Measurements from ENCODE around the gene TULP4.
"Not testable (repeated sequence)": the region's sequence is repeated elsewhere in the genome, so short reads cannot be mapped to it uniquely, and the experiment has no call there.

Gene TULP4

DNA sequence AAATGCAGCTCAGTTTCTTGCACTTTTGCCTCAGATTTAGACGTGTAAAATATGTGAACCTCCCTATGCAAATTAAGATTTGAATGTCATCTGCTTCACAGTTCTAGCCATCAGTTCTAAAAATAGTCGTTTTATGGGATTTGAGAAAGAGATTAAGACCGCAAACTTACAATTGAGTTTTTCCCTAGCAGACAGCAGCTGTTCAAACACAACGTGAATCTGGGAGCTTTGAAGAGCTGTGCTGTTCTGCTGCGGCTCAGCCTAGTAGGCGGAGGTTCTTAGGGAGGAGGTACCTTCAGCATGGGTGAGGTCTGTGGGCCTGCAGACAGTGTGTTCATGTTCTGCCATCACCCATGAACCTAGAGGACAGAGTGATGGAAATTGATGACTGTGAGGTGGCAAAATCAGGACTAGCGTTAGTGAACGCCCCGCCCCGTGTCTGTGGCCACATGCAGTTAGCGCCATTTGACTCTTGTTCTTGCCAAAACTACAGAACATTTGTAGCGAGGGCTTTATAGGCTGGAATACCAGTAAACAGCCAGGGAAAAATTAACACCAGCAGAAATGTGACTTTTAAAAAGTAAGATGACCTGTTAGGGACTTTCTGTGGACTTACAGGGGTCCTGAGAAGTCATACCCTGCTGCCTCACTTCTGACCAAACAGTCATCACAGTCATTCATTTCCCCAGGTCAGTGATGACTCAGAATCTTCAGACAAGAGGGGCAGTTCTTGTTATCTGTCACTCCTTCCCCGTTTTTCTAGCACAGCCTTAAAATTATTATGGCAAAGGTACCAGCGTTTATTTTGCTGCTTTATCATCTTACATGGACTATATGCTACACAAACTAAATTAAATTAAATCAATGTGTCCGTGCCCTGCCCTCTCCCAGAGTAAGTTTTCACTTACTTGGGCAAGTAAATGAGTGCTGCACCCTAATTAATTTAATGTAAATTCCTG is 163.4 kb downstream of the TULP4 start:
- peak; percentile 11 for DNase-seq
- in situ Hi-C loops (cut with MboI; ENCODE audit: low pct_unique_long_range_greater_than_20kb, low sequenced_read_pairs) = no loop called here

GRCh38 chr6:158476389-158476788 is 164.1 kb downstream of the TULP4 start:
- in situ Hi-C loops (cut with MboI; ENCODE audit: low pct_unique_long_range_greater_than_20kb, low sequenced_read_pairs) = no loop called here
- no peak for DNase-seq

- DNase-seq; in situ Hi-C loops (cut with MboI; ENCODE audit: low pct_unique_long_range_greater_than_20kb, low sequenced_read_pairs): not testable (repeated sequence)
These were observed 165.5 kb downstream of the TULP4 start for GRCh38 chr6:158477722-158478121.

GRCh38 chr6:158480989-158481388 is 168.7 kb downstream of the TULP4 start:
- DNase-seq = no peak
- in situ Hi-C loops (cut with MboI; ENCODE audit: low pct_unique_long_range_greater_than_20kb, low sequenced_read_pairs) = no loop called here

DNA sequence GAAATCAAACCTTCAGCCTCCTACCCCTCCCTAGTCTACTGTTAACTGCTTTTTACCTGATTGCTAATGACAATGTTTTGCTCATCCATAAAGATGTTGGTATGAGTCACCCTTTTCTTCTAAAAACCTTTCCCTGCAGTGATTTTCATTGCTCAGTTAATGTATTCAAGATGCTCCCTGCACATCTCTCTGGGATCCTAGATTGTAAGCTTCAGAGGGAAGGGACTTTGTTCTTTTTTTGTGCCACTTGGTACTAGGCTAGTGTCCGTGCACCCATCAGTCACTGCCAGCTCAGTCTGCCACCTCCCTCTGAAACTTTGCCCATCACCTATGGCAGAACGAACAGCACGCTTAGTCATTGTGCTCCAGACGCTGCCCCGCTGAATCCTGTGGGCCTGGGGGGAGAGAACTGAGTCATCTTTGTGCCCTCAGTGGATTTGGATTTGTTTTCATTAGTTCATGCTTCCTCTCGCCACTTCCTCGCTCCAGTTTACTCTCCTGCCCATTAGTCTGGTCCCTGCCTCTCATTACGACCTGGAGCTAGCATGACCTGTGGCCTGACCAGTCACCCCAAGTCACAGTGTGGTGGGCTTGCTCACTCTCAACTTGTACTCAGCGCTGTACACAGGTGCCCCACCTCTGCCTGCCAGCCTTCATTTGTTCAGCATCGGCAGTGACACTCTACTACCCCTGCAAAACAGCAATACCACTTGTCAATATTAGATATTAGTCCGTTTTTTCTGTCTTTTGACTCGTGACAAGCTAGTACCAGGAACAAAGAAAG is 169.6 kb downstream of the TULP4 start:
- in situ Hi-C loops (cut with MboI; ENCODE audit: low pct_unique_long_range_greater_than_20kb, low sequenced_read_pairs) = no loop called here

DNA sequence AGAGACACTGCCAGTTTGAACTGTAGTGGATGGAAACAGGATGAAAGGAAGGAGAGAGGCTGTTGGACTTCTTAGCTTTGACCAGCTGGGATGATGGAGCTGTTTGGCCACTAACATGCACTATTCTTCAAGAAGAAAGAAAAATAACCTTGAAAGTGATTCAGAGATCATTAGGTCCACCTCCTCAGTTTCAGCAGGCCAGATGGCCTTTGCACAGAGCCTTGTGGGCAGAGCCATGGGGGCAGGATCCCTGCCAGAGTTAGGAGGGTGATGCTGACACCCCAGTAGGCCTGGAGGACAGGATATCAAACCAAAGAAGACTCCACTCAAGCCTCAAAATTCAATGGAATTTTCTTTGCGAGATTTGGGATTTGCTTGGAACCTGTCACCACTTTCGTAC is 173.2 kb downstream of the TULP4 start:
- in situ Hi-C loops (cut with MboI; ENCODE audit: low pct_unique_long_range_greater_than_20kb, low sequenced_read_pairs) = no loop called here
- DNase-seq = no peak

More for the DNA sequence above, 169.6 kb downstream of the TULP4 start:
- DNase-seq = no peak

DNA sequence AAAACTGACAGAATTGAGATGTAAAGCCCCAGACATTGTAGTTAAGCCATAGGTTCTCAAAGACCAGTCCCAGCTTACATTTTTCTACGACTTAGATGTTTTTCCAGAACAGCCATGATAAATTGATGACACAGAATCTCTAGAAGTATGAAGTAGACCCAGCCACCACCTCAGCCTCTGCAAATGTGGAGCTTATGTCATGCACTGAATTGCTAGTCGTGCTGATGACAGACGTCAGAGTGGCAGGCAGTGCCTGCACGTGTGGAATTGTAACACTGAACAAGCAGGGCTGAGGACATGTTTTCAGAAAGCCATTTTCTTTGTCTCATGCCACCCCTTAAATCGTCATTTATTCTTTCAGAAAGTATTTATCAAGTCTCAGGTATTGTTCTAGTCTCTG is 175.2 kb downstream of the TULP4 start:
- in situ Hi-C loops (cut with MboI; ENCODE audit: low pct_unique_long_range_greater_than_20kb, low sequenced_read_pairs) = no loop called here
- no peak for DNase-seq

DNA sequence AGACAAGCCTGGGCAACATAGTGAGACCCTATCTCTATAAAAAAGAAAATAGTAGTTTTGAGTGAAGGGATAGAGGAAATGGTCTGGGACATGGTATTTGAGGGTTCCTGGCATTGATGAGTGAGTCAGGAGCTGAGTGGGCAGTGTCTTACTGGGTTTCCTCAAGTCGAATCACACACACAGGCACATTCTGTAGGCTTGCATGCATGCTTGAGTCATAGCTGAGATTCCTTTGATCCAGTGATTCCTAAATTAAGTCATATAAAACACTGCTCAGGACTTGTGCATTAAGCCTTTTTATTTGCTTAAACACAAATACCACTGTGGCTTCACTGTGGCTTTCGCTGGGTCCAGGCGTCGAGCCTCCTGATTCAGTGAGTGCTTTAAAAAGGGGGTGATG is 175.8 kb downstream of the TULP4 start:
- DNase-seq = no peak
- in situ Hi-C loops (cut with MboI; ENCODE audit: low pct_unique_long_range_greater_than_20kb, low sequenced_read_pairs) = no loop called here

GRCh38 chr6:158489441-158489840 is 177.2 kb downstream of the TULP4 start:
- no peak for DNase-seq
- in situ Hi-C loops (cut with MboI; ENCODE audit: low pct_unique_long_range_greater_than_20kb, low sequenced_read_pairs) = no loop called here

GRCh38 chr6:158492881-158493280 is 180.6 kb downstream of the TULP4 start:
- DNase-seq = no peak
- in situ Hi-C loops (cut with MboI; ENCODE audit: low pct_unique_long_range_greater_than_20kb, low sequenced_read_pairs) = no loop called here

DNA sequence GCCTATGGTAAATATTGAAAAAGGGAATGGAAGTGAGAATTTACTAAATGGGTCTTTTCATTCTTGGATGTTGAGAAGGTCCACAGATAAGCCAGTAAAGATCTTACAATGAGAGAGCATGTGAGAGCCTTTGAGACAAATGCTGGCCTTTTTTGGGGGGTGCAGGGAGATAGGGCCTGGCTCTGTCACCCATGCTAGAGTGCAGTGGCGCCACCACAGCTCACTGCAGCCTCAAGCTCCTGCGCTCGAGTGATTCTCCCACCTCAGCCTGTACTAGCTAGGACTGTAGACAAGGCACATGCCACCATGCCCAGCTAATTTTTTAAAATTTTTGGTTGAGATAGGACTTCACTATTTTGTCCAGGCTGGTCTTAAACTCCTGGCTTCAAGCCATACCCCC is 184.4 kb downstream of the TULP4 start:
- no peak for DNase-seq
- in situ Hi-C loops (cut with MboI; ENCODE audit: low pct_unique_long_range_greater_than_20kb, low sequenced_read_pairs) = no loop called here

- in situ Hi-C loops (cut with MboI; ENCODE audit: low pct_unique_long_range_greater_than_20kb, low sequenced_read_pairs) = no loop called here
- no peak for DNase-seq
These were observed 185.4 kb downstream of the TULP4 start for GRCh38 chr6:158497620-158498019.

DNA sequence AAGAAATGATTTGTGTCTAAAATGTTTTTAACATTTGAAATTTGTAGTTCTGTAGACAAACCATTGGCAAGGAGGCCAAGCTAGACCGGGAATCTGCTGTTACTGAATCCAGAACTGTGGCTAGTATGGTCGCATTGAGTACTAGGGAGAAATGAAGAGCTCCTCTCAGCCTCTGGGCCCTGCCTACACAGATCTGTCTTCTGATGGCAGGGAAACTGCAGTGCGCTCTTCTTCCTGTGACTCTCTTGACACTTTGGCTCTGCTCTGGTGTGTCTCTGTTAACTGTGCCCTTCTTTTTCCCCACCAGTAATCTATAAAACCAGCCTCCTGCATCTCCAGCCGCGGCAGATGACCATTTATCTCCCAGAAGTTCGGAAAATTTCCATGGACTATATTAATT is 186.1 kb downstream of the TULP4 start:
- in situ Hi-C loops (cut with MboI; ENCODE audit: low pct_unique_long_range_greater_than_20kb, low sequenced_read_pairs) = no loop called here
- DNase-seq = no peak

- in situ Hi-C loops (cut with MboI; ENCODE audit: low pct_unique_long_range_greater_than_20kb, low sequenced_read_pairs) = no loop called here
- DNase-seq = no peak
These were observed 187.3 kb downstream of the TULP4 start for GRCh38 chr6:158499601-158500000.

- no peak for DNase-seq
- in situ Hi-C loops (cut with MboI; ENCODE audit: low pct_unique_long_range_greater_than_20kb, low sequenced_read_pairs) = no loop called here
These were observed 187.9 kb downstream of the TULP4 start for GRCh38 chr6:158500016-158500735.

DNA sequence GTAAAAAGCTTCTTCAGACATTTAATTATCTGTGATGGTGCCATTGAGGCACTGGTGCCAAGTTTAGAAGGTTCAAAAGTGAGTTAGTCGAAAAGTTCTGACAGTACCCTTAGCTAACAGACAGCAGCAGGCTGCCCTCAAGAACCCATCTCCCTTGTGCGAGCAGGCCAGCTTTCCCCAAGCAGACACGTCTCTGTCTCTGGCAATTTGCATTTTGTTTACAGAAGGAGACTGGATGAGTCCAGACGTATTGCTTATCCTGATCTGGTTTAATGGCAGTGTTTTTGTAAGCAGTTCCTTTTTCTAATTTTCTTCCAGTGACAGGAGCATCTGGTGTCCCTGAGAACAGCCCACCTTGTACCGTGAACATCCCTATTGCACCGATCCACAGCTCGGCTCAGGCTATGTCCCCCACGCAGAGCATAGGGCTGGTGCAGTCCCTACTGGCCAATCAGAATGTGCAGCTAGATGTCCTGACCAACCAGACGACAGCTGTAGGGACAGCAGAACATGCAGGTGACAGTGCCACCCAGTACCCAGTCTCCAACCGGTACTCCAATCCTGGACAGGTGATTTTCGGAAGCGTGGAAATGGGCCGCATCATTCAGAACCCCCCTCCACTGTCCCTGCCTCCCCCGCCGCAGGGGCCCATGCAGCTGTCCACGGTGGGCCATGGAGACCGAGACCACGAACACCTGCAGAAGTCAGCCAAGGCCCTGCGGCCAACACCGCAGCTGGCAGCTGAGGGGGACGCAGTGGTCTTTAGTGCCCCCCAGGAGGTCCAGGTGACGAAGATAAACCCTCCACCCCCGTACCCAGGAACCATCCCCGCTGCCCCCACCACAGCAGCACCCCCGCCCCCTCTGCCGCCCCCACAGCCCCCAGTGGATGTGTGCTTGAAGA is 189.3 kb downstream of the TULP4 start:
- in situ Hi-C loops (cut with MboI; ENCODE audit: low pct_unique_long_range_greater_than_20kb, low sequenced_read_pairs) = no loop called here
- DNase-seq = no peak

- DNase-seq = no peak
- in situ Hi-C loops (cut with MboI; ENCODE audit: low pct_unique_long_range_greater_than_20kb, low sequenced_read_pairs) = no loop called here
These were observed 190.1 kb downstream of the TULP4 start for GRCh38 chr6:158502263-158502950.

- in situ Hi-C loops (cut with MboI; ENCODE audit: low pct_unique_long_range_greater_than_20kb, low sequenced_read_pairs) = no loop called here
- no peak for DNase-seq
These were observed 191.0 kb downstream of the TULP4 start for GRCh38 chr6:158503222-158503621.

All from KBM-7 (cell line).